ENCODE measurements around the gene ZFHX2. TPM values are rescaled to one million over a fixed set of nuclear protein-coding genes. Genes with fewer than 3 reads are reported as not detected.

ZFHX2 gene
- polyA plus RNA-seq, 1 donor (not counting 4 experiments of a cell fraction or from before 2014, with no cell fraction given), result 0.18 TPM

DNA sequence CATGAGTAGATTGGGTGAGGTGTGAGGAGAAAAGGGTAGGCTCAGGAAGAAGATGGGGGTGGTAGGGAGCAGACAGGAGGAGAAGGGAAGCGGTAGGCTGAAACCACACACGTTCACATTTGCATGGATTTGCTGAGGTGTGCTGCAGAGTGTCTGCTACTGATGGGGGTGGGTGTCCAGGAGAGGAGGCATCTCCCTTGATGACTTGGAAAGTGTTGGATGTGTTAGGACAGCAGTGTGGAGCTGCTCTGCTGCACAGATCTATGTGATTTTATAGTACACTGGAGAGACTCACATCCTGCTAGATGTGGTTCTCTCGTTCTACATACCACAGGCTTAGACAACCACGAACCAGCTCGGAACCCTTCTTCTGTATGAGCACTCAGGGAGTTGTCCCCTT is 9.3 kb downstream of the ZFHX2 start:
- H3K9ac ChIP-seq (ENCODE audit: control insufficient read depth, extremely low read depth, insufficient read depth, low read length), result no peak overlapping the region
- H3K4me2 ChIP-seq (ENCODE audit: control insufficient read depth, extremely low read depth, insufficient read depth, low read depth, low read length), result no peak overlapping the region
- H3K27ac ChIP-seq (ENCODE audit: control insufficient read depth, insufficient read depth, low read length), result no peak overlapping the region
- TF ChIP-seq EZH2 (IDR thresholded peaks at IDR 0.05; ENCODE audit: low read length), result no peak
- TF ChIP-seq, protein P1, sequence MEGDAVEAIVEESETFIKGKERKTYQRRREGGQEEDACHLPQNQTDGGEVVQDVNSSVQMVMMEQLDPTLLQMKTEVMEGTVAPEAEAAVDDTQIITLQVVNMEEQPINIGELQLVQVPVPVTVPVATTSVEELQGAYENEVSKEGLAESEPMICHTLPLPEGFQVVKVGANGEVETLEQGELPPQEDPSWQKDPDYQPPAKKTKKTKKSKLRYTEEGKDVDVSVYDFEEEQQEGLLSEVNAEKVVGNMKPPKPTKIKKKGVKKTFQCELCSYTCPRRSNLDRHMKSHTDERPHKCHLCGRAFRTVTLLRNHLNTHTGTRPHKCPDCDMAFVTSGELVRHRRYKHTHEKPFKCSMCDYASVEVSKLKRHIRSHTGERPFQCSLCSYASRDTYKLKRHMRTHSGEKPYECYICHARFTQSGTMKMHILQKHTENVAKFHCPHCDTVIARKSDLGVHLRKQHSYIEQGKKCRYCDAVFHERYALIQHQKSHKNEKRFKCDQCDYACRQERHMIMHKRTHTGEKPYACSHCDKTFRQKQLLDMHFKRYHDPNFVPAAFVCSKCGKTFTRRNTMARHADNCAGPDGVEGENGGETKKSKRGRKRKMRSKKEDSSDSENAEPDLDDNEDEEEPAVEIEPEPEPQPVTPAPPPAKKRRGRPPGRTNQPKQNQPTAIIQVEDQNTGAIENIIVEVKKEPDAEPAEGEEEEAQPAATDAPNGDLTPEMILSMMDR (optimal IDR thresholded peaks at IDR 0.05 in 1 of 3, IDR thresholded peaks at IDR 0.05 in 1 of 3, conservative IDR thresholded peaks at IDR 0.05 in 1 of 3; ENCODE audit: extremely low read depth in 1 of 3, insufficient read depth in 2 of 3, low read length in 3 of 3), result no peak
- dilution Hi-C loops (cut with MboI; ENCODE audit: extremely low pct_ligation_motif_present, low sequenced_read_pairs), result no loop called here
- no peaks in the 10 kb centered on the region for H3K9me1 ChIP-seq (ENCODE audit: control insufficient read depth, extremely low read depth, insufficient read depth, low read length)
- no peak overlapping the region for H3K4me3 ChIP-seq (ENCODE audit: control insufficient read depth in 2 of 3, extremely low read depth in 1 of 3, insufficient read depth in 2 of 3, low read depth in 1 of 3, low read length in 3 of 3)
- DNase-seq (ENCODE audit: low read depth, low spot score) (no peak), FAIRE-seq (no peak)
- H3K4me1 ChIP-seq (ENCODE audit: control insufficient read depth, extremely low read depth, insufficient read depth, low read length), result no peaks in the 10 kb centered on the region
- no peak overlapping the region for H2AFZ ChIP-seq (ENCODE audit: control insufficient read depth, low read length)
- no peaks in the 10 kb centered on the region for H4K20me1 ChIP-seq (ENCODE audit: control insufficient read depth, extremely low read depth, insufficient read depth, low read length)
- no peaks in the 10 kb centered on the region for H3K27me3 ChIP-seq (ENCODE audit: control insufficient read depth, extremely low read depth, insufficient read depth, low read length)
- no peaks in the 10 kb centered on the region for H3K9me3 ChIP-seq (ENCODE audit: control insufficient read depth, low read depth, low read length)
- H3K79me2 ChIP-seq (ENCODE audit: control insufficient read depth, insufficient read depth, low read length), result no peaks in the 10 kb centered on the region
- H3K36me3 ChIP-seq (ENCODE audit: control insufficient read depth in 2 of 2, extremely low read depth in 1 of 2, insufficient read depth in 2 of 2, low read length in 2 of 2), result no peaks in the 10 kb centered on the region

DNA sequence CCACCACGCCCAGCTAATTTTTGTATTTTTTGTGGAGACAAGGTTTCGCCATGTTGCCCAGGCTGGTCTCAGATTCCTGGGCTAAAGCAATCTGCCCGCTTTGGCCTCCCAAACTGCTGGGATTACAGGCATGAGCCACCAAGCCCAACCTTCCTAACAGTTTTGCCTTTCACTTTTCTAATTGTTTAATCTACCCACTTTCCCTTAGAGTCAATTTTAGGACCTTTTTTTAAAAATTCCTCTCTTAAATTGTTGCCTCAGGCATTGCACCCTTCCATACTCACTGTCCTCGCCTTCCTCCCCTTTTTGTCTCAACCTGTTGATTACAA is 11.5 kb downstream of the ZFHX2 start:
- Histone ChIP-seq H3K27me3 (ENCODE audit: control insufficient read depth, extremely low read depth, insufficient read depth, low read length) (no peaks in the 10 kb centered on the region), H3K9me1 (ENCODE audit: control insufficient read depth, extremely low read depth, insufficient read depth, low read length) (no peaks in the 10 kb centered on the region), H3K4me2 (ENCODE audit: control insufficient read depth, extremely low read depth, insufficient read depth, low read depth, low read length) (no peak overlapping the region), H3K36me3 (ENCODE audit: control insufficient read depth in 2 of 2, extremely low read depth in 1 of 2, insufficient read depth in 2 of 2, low read length in 2 of 2) (no peaks in the 10 kb centered on the region), H3K4me1 (ENCODE audit: control insufficient read depth, extremely low read depth, insufficient read depth, low read length) (no peaks in the 10 kb centered on the region), H3K9ac (ENCODE audit: control insufficient read depth, extremely low read depth, insufficient read depth, low read length) (no peak overlapping the region), H3K79me2 (ENCODE audit: control insufficient read depth, insufficient read depth, low read length) (no peaks in the 10 kb centered on the region), H4K20me1 (ENCODE audit: control insufficient read depth, extremely low read depth, insufficient read depth, low read length) (no peaks in the 10 kb centered on the region), H3K4me3 (ENCODE audit: control insufficient read depth in 2 of 3, extremely low read depth in 1 of 3, insufficient read depth in 2 of 3, low read depth in 1 of 3, low read length in 3 of 3) (no peak overlapping the region), H3K27ac (ENCODE audit: control insufficient read depth, insufficient read depth, low read length) (no peak overlapping the region), H2AFZ (ENCODE audit: control insufficient read depth, low read length) (no peak overlapping the region), H3K9me3 (ENCODE audit: control insufficient read depth, low read depth, low read length) (no peaks in the 10 kb centered on the region)
- DNase-seq (ENCODE audit: low read depth, low spot score) (no peak), FAIRE-seq (no peak)
- TF ChIP-seq, protein P1 (optimal IDR thresholded peaks at IDR 0.05 in 1 of 3, IDR thresholded peaks at IDR 0.05 in 1 of 3, conservative IDR thresholded peaks at IDR 0.05 in 1 of 3; ENCODE audit: extremely low read depth in 1 of 3, insufficient read depth in 2 of 3, low read length in 3 of 3), result no peak
- TF ChIP-seq EZH2 (IDR thresholded peaks at IDR 0.05; ENCODE audit: low read length), result no peak
- dilution Hi-C loops (cut with MboI; ENCODE audit: extremely low pct_ligation_motif_present, low sequenced_read_pairs), result no loop called here
